WTC11 (cell line): Measurements from ENCODE around the gene ATP11A. TPM values are rescaled to one million over a fixed set of nuclear protein-coding genes. Genes with fewer than 3 reads are reported as not detected.

Experiments
- ATAC-seq: fragments of 200-7000 bp; cut with Tn5 transposase; 2 replicates; pipeline ENCODE4 v1.10.0; 2021; ENCODE audit warnings: mild to moderate bottlenecking, moderate library complexity
- CTCF ChIA-PET: fragments of 300-600 bp; sonication (Branson Sonifier 250); formaldehyde crosslinking; loops from one replicate; lab custom pipeline; 2021; ENCODE audit warnings: antibody characterized with exemption; lab: Charles Lee
- POLR2A ChIA-PET: fragments of 350-600 bp; sonication (Branson Sonifier 250); formaldehyde crosslinking; loops from one replicate; lab custom pipeline; 2021; ENCODE audit warnings: antibody characterized with exemption; lab: Charles Lee
- DNase-seq: peaks from one replicate; pipeline ENCODE4 v3.0.0; 2021; ENCODE audit warnings: low spot score
- H3K27ac Mint-ChIP-seq: 2 replicates; pipeline ENCODE4 v1.8.0; 2021; ENCODE audit warnings: mixed read lengths
- H3K27me3 Mint-ChIP-seq: 2 replicates; pipeline ENCODE4 v1.8.0; 2021; ENCODE audit warnings: low read depth, mild to moderate bottlenecking, moderate library complexity, mixed read lengths
- H3K36me3 Mint-ChIP-seq: 2 replicates; pipeline ENCODE4 v1.8.0; 2021; ENCODE audit warnings: mixed read lengths
- H3K4me1 Mint-ChIP-seq: 2 replicates; pipeline ENCODE4 v1.8.0; 2022; ENCODE audit warnings: mixed read lengths
- H3K4me3 Mint-ChIP-seq: 2 replicates; pipeline ENCODE4 v1.8.0; 2021; ENCODE audit warnings: mild to moderate bottlenecking, moderate library complexity, mixed read lengths
- H3K9me3 Mint-ChIP-seq: 2 replicates; pipeline ENCODE4 v1.8.0; 2021; ENCODE audit warnings: mixed read lengths
- AR ChIP-seq: fragments of 250-450 bp; sonication (Bioruptor Pico); IDR thresholded peaks from 2 replicates; pipeline ENCODE4 v1.9.0; 2021; ENCODE audit warnings: mild to moderate bottlenecking
- CREB1 ChIP-seq: sonication (generic); formaldehyde crosslinking; IDR thresholded peaks from 2 replicates; pipeline ENCODE4 v1.8.0; 2023; ENCODE audit warnings: mild to moderate bottlenecking, missing genetic modification reagents
- CREM ChIP-seq: sonication (generic); formaldehyde crosslinking; IDR thresholded peaks from 2 replicates; pipeline ENCODE4 v1.8.1; 2022; ENCODE audit warnings: mild to moderate bottlenecking, missing genetic modification reagents, moderate library complexity
- CTCF ChIP-seq: fragments of 200-600 bp; IDR thresholded peaks from 2 replicates; pipeline ENCODE4 v1.8.0; 2022; ENCODE audit warnings: antibody characterized with exemption
- ELF4 ChIP-seq: sonication (generic); formaldehyde crosslinking; IDR thresholded peaks from 2 replicates; pipeline ENCODE4 v1.8.1; 2022; ENCODE audit warnings: low read depth, mild to moderate bottlenecking, moderate library complexity, missing genetic modification reagents
- FOXP1 ChIP-seq: sonication (generic); formaldehyde crosslinking; IDR thresholded peaks from 2 replicates; pipeline ENCODE4 v1.8.0; 2022; ENCODE audit warnings: missing genetic modification reagents, mild to moderate bottlenecking, moderate library complexity, borderline replicate concordance
- JUN ChIP-seq: sonication (generic); formaldehyde crosslinking; IDR thresholded peaks from 2 replicates; pipeline ENCODE4 v1.8.0; 2023; ENCODE audit warnings: mild to moderate bottlenecking, missing genetic modification reagents
- MLX ChIP-seq: sonication (generic); formaldehyde crosslinking; IDR thresholded peaks from 2 replicates; pipeline ENCODE4 v1.8.1; 2023; ENCODE audit warnings: mild to moderate bottlenecking, missing genetic modification reagents, moderate library complexity
- MXD4 ChIP-seq: fragments of 250-450 bp; sonication (Bioruptor Pico); IDR thresholded peaks from 2 replicates; pipeline ENCODE4 v1.8.0; 2021; ENCODE audit warnings: mild to moderate bottlenecking, moderate library complexity, borderline replicate concordance
- PRRX2 ChIP-seq: fragments of 250-450 bp; sonication (Bioruptor Pico); IDR thresholded peaks from 2 replicates; pipeline ENCODE4 v1.8.0; 2021; ENCODE audit warnings: mild to moderate bottlenecking
- ZNF219 ChIP-seq: sonication (generic); formaldehyde crosslinking; IDR thresholded peaks from 2 replicates; pipeline ENCODE4 v1.8.0; 2023; ENCODE audit warnings: missing genetic modification reagents, mild to moderate bottlenecking, borderline replicate concordance
- ZNF396 ChIP-seq: fragments of 250-450 bp; sonication (Bioruptor Pico); IDR thresholded peaks from 2 replicates; pipeline ENCODE4 v1.8.0; 2021; ENCODE audit warnings: mild to moderate bottlenecking, moderate library complexity, borderline replicate concordance
- ZNF423 ChIP-seq: fragments of 250-450 bp; sonication (Bioruptor Pico); IDR thresholded peaks from 2 replicates; pipeline ENCODE4 v2.1.2; 2022; ENCODE audit warnings: mild to moderate bottlenecking, moderate library complexity
- ZNF425 ChIP-seq: fragments of 250-450 bp; sonication (Bioruptor Pico); conservative IDR thresholded peaks from 2 replicates; pipeline ENCODE4 v1.9.0; 2021; ENCODE audit warnings: mild to moderate bottlenecking
- ZNF671 ChIP-seq: fragments of 250-450 bp; sonication (Bioruptor Pico); IDR thresholded peaks from 2 replicates; pipeline ENCODE4 v1.8.0; 2021; ENCODE audit warnings: mild to moderate bottlenecking
- total RNA-seq: library from RNA; stranded (reverse); gene quantifications from 3 replicates; pipeline ENCODE4 v1.2.3, GENCODE V29; 2021
- TF ChIP-seq, protein P1 (sequence below): fragments of 250-450 bp; sonication (Bioruptor Pico); IDR thresholded peaks from 2 replicates; pipeline ENCODE4 v2.1.2; 2022; ENCODE audit warnings: mild to moderate bottlenecking, moderate library complexity
- TF ChIP-seq, protein P2 (sequence below): sonication (generic); formaldehyde crosslinking; IDR thresholded peaks from 2 replicates; pipeline ENCODE4 v1.8.1; 2023; ENCODE audit warnings: mild to moderate bottlenecking, missing genetic modification reagents, moderate library complexity

ATP11A gene
- total RNA-seq, 1 experiment from 2014 or later, result 100 TPM

- Mint-ChIP-seq H3K4me1 (peaks cover 69% of the 10 kb centered on the region), H3K9me3 (no peaks in the 10 kb centered on the region), H3K27ac (peak overlapping the region; percentile 62), H3K4me3 (no peak overlapping the region), H3K36me3 (no peaks in the 10 kb centered on the region; the same call in 1 of the 2 replicates), H3K27me3 (no peaks in the 10 kb centered on the region)
- CTCF ChIA-PET, result no interaction called here
- TF ChIP-seq MLX (CRISPR knock-in tag), result no peak
- TF ChIP-seq ZNF219 (CRISPR knock-in tag), result no peak
- no peak for TF ChIP-seq ZNF396 (CRISPR knock-in tag)
- TF ChIP-seq ZNF423 (CRISPR knock-in tag), result no peak
- ATAC-seq (no peak), DNase-seq (peak; percentile 10)
- POLR2A ChIA-PET, result interaction anchor here (0.6 kb wide), 1 partner anchor 35 kb away, joined by 3 read pairs; no protein-coding TSS in a partner anchor
These were observed 8.2 kb downstream of the ATP11A start for GRCh38 chr13:112697756-112698655.

- TF ChIP-seq, protein P1, sequence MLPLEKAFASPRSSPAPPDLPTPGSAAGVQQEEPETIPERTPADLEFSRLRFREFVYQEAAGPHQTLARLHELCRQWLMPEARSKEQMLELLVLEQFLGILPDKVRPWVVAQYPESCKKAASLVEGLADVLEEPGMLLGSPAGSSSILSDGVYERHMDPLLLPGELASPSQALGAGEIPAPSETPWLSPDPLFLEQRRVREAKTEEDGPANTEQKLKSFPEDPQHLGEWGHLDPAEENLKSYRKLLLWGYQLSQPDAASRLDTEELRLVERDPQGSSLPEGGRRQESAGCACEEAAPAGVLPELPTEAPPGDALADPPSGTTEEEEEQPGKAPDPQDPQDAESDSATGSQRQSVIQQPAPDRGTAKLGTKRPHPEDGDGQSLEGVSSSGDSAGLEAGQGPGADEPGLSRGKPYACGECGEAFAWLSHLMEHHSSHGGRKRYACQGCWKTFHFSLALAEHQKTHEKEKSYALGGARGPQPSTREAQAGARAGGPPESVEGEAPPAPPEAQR (CRISPR knock-in tag), result no peak
- TF ChIP-seq AR (CRISPR knock-in tag) (no peak), JUN (CRISPR knock-in tag) (no peak)
- peak; percentile 4 for DNase-seq
- Mint-ChIP-seq H3K27me3 (no peaks in the 10 kb centered on the region), H3K9me3 (no peaks in the 10 kb centered on the region), H3K27ac (no peak overlapping the region), H3K4me1 (peaks cover 69% of the 10 kb centered on the region), H3K4me3 (no peak overlapping the region), H3K36me3 (no peaks in the 10 kb centered on the region; the same call in 1 of the 2 replicates)
- no peak for ATAC-seq
- ChIA-PET POLR2A (no interaction called here), CTCF (no interaction called here)
These were observed 9.6 kb downstream of the ATP11A start for GRCh38 chr13:112699322-112699918.

GRCh38 chr13:112700291-112701060 lies 10.6 kb downstream of the ATP11A start:
- DNase-seq (peak; percentile 8), ATAC-seq (no peak)
- CTCF ChIA-PET, result no interaction called here
- Mint-ChIP-seq H3K27me3 (no peaks in the 10 kb centered on the region), H3K27ac (peak overlapping the region; percentile 60; the same call in 1 of the 2 replicates), H3K4me1 (peaks cover 71% of the 10 kb centered on the region), H3K36me3 (no peaks in the 10 kb centered on the region), H3K9me3 (no peaks in the 10 kb centered on the region), H3K4me3 (no peak overlapping the region)
- no peak for TF ChIP-seq CTCF
- TF ChIP-seq ELF4 (CRISPR knock-in tag), result no peak
- TF ChIP-seq ZNF671, result no peak
- no peak for TF ChIP-seq ZNF396 (CRISPR knock-in tag)
- TF ChIP-seq PRRX2 (CRISPR knock-in tag), result no peak
- TF ChIP-seq, protein P2, sequence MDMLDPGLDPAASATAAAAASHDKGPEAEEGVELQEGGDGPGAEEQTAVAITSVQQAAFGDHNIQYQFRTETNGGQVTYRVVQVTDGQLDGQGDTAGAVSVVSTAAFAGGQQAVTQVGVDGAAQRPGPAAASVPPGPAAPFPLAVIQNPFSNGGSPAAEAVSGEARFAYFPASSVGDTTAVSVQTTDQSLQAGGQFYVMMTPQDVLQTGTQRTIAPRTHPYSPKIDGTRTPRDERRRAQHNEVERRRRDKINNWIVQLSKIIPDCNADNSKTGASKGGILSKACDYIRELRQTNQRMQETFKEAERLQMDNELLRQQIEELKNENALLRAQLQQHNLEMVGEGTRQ (CRISPR knock-in tag), result no peak
- no peak for TF ChIP-seq MXD4 (CRISPR knock-in tag)
- no peak for TF ChIP-seq FOXP1 (CRISPR knock-in tag)
- no peak for TF ChIP-seq CREM (CRISPR knock-in tag)
- no peak for TF ChIP-seq CREB1 (CRISPR knock-in tag)
- TF ChIP-seq ZNF425 (CRISPR knock-in tag), result no peak
- POLR2A ChIA-PET, result no interaction called here
